Measurements from ENCODE around the gene EIF3K.
A peak's percentile ranks its signal among the peaks of the same experiment; 100 is the strongest.

EIF3K gene

GRCh38 chr19:38663957-38664502 lies 45.0 kb downstream of the EIF3K start:
- H3K36me3 ChIP-seq: peaks cover 0 to 6% (median 0%) of the 10 kb centered on the region in 3 donors
- H3K9me3 ChIP-seq: no peaks in the 10 kb centered on the region
- intact Hi-C loops (cut with DNase I; ENCODE audit: low total_unique reads): no loop called here
- H3K27ac ChIP-seq: peak overlapping the region; percentile 94 to 97
- TF ChIP-seq CTCF (IDR thresholded peaks at IDR 0.05): no peak
- H3K4me3 ChIP-seq: peak overlapping the region; percentile 26 to 30
- peak; percentile 69 to 91 for DNase-seq
- H3K27me3 ChIP-seq: no peaks in the 10 kb centered on the region
- H3K4me1 ChIP-seq: peaks cover 31 to 100% (median 97%) of the 10 kb centered on the region in 4 donors

- TF ChIP-seq CTCF (IDR thresholded peaks at IDR 0.05): no peak
- DNase-seq: no peak
- H3K27ac ChIP-seq: peak overlapping the region; percentile 94 to 97
- H3K4me1 ChIP-seq: peaks cover 31 to 100% (median 97%) of the 10 kb centered on the region in 4 donors
- no peaks in the 10 kb centered on the region for H3K27me3 ChIP-seq
- H3K4me3 ChIP-seq: peak overlapping the region in 1 of 2 donors; percentile 30
- intact Hi-C loops (cut with DNase I; ENCODE audit: low total_unique reads): no loop called here
- H3K36me3 ChIP-seq: peaks cover 0 to 6% (median 0%) of the 10 kb centered on the region in 3 donors
- H3K9me3 ChIP-seq: no peaks in the 10 kb centered on the region
These were observed 45.7 kb downstream of the EIF3K start for GRCh38 chr19:38664503-38665211.

GRCh38 chr19:38665219-38665931 lies 46.4 kb downstream of the EIF3K start:
- intact Hi-C loops (cut with DNase I; ENCODE audit: low total_unique reads): no loop called here
- no peak for TF ChIP-seq CTCF (IDR thresholded peaks at IDR 0.05)
- no peak for DNase-seq
- Histone ChIP-seq H3K27ac (peak overlapping the region; percentile 94 to 97), H3K4me1 (peaks cover 31 to 100% (median 98%) of the 10 kb centered on the region in 4 donors), H3K9me3 (no peaks in the 10 kb centered on the region), H3K27me3 (no peaks in the 10 kb centered on the region), H3K36me3 (peaks cover 0 to 6% (median 0%) of the 10 kb centered on the region in 3 donors), H3K4me3 (no peak overlapping the region)

GRCh38 chr19:38665950-38666662 lies 47.1 kb downstream of the EIF3K start:
- H3K9me3 ChIP-seq: no peaks in the 10 kb centered on the region
- intact Hi-C loops (cut with DNase I; ENCODE audit: low total_unique reads): no loop called here
- no peaks in the 10 kb centered on the region for H3K27me3 ChIP-seq
- H3K4me1 ChIP-seq: peaks cover 31 to 100% (median 96%) of the 10 kb centered on the region in 4 donors
- no peak overlapping the region for H3K4me3 ChIP-seq
- peak; percentile 57 to 84 for DNase-seq
- H3K27ac ChIP-seq: peak overlapping the region; percentile 94 to 97
- no peak for TF ChIP-seq CTCF (IDR thresholded peaks at IDR 0.05)
- peaks cover 0 to under 1% (median 0%) of the 10 kb centered on the region in 3 donors for H3K36me3 ChIP-seq

All from tibial artery (tissue), 4 donors.